Stimulated activated CD4-positive, alpha-beta T cell treated with anti-CD3 and anti-CD28 coated beads, Interleukin-2, amount 100 ng/mL, for 4 hours (primary cell): Measurements from ENCODE around the gene SPSB3.

Experiments used
- DNase-seq: peaks from one replicate; pipeline ENCODE4 v3.0.0-alpha.2; 2020; ENCODE audit warnings: low read depth

SPSB3 gene

GRCh38 chr16:1763521-1764511 lies 18.6 kb downstream of the SPSB3 start:
- no peak for DNase-seq

- DNase-seq, result no peak
Observed at GRCh38 chr16:1762879-1763520, 19.4 kb downstream of the SPSB3 start.

GRCh38 chr16:1762196-1762878 lies 20.0 kb downstream of the SPSB3 start:
- no peak for DNase-seq

- no peak for DNase-seq
Observed at GRCh38 chr16:1761751-1762150, 20.6 kb downstream of the SPSB3 start.

GRCh38 chr16:1760911-1761310 lies 21.5 kb downstream of the SPSB3 start:
- DNase-seq, result no peak

GRCh38 chr16:1759511-1759910 lies 22.9 kb downstream of the SPSB3 start:
- no peak for DNase-seq

- DNase-seq, result no peak
Observed at GRCh38 chr16:1758923-1759322, 23.4 kb downstream of the SPSB3 start.

- DNase-seq, result no peak
Observed at GRCh38 chr16:1757714-1758461, 24.5 kb downstream of the SPSB3 start.

GRCh38 chr16:1754204-1754603 lies 28.2 kb downstream of the SPSB3 start:
- no peak for DNase-seq

GRCh38 chr16:1752853-1753252 lies 29.5 kb downstream of the SPSB3 start:
- no peak for DNase-seq

- DNase-seq, result no peak
Observed at GRCh38 chr16:1751946-1752345, 30.4 kb downstream of the SPSB3 start.

- DNase-seq, result no peak
Observed at GRCh38 chr16:1749152-1750117, 32.9 kb downstream of the SPSB3 start.

GRCh38 chr16:1747934-1748333 lies 34.4 kb downstream of the SPSB3 start:
- no peak for DNase-seq

- DNase-seq, result no peak
Observed at GRCh38 chr16:1746693-1747195, 35.6 kb downstream of the SPSB3 start.

GRCh38 chr16:1745900-1746692 lies 36.3 kb downstream of the SPSB3 start:
- DNase-seq, result no peak

GRCh38 chr16:1745181-1745899 lies 37.0 kb downstream of the SPSB3 start:
- no peak for DNase-seq

GRCh38 chr16:1744338-1744840 lies 38.0 kb downstream of the SPSB3 start:
- no peak for DNase-seq

- no peak for DNase-seq
Observed at GRCh38 chr16:1743376-1744337, 38.7 kb downstream of the SPSB3 start.
